ENCODE measurements around the gene KAZN.
A peak's percentile ranks its signal among the peaks of the same experiment; 100 is the strongest.

Gene KAZN

GRCh38 chr1:14596591-14596990, 1.9 kb upstream of the KAZN start:
- no peak for DNase-seq (ENCODE audit: insufficient read length, low spot score)
- no peak for FAIRE-seq
- TF ChIP-seq POLR2A (IDR thresholded peaks at IDR 0.05; ENCODE audit: low read depth, low read length): no peak

GRCh38 chr1:14597343-14598006, 1.0 kb upstream of the KAZN start:
- FAIRE-seq (no peak), DNase-seq (ENCODE audit: insufficient read length, low spot score) (no peak)
- no peak for TF ChIP-seq POLR2A (IDR thresholded peaks at IDR 0.05; ENCODE audit: low read depth, low read length)

- DNase-seq (ENCODE audit: insufficient read length, low spot score) (no peak), FAIRE-seq (no peak)
- no peak for TF ChIP-seq POLR2A (IDR thresholded peaks at IDR 0.05; ENCODE audit: low read depth, low read length)
Observed at GRCh38 chr1:14598007-14598497, 433 bp upstream of the KAZN start.

- DNase-seq (ENCODE audit: insufficient read length, low spot score): peak; percentile 17
- no peak for FAIRE-seq
- TF ChIP-seq POLR2A (IDR thresholded peaks at IDR 0.05; ENCODE audit: low read depth, low read length): no peak
Observed at GRCh38 chr1:14599183-14599791, 802 bp downstream of the KAZN start.

DNA sequence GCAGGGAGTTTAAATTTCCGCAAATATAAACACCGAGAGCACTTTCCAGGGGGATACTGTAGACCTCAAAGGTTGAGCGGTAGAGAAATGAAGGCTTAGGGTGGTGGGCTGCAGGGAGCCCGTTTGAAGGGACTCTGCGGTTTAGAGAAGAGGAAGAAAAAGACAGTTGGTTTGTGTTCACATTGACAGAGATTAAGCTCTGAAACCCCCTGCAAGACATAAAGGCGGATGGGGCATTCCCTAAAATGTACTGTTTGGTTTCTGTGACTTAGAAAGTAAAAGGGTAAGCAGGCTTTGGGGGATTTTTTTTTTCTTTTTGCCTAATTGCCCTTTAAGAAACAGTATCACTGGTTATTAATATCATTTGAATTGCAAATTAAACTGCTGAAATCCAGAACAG, 1.3 kb downstream of the KAZN start:
- FAIRE-seq (no peak), DNase-seq (ENCODE audit: insufficient read length, low spot score) (no peak)
- no peak for TF ChIP-seq POLR2A (IDR thresholded peaks at IDR 0.05; ENCODE audit: low read depth, low read length)

DNA sequence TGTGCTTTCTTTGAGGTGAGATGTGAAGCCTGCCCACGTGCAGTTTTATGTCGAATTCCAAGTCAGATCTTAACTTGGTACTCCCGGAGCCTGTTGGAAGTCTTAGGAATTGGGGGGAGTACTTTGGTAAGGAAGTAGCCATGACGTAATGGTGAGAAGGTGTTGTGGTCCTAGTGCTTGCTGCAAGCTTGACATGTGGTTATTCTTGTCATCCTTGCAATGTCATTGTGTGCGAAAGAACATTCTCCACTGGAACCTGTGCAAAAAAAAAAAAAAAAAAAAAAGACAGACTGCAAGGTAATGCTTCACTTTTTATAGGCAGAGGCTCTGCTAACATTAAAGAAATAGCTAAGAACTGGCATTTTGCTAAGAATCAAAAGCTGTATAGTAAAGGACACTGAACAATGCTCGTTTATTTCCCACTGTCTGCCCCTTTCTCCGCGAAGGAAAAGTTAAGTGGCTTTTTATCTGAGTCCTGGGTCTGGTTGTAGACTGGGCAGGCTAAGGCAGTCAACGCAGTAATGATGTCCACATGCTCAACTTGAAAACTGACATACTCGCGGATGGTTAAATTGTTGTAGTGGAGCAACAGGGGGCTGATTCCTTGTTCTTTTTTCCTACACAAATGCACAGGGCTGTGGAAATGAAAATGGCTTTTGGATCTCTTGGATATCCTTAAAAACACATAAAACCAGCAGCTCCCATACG, 2.1 kb downstream of the KAZN start:
- DNase-seq (ENCODE audit: insufficient read length, low spot score): no peak
- FAIRE-seq: no peak
- TF ChIP-seq POLR2A (IDR thresholded peaks at IDR 0.05; ENCODE audit: low read depth, low read length): no peak

GRCh38 chr1:14602136-14602535, 3.7 kb downstream of the KAZN start:
- DNase-seq (ENCODE audit: insufficient read length, low spot score) (no peak), FAIRE-seq (no peak)
- TF ChIP-seq POLR2A (IDR thresholded peaks at IDR 0.05; ENCODE audit: low read depth, low read length): no peak

GRCh38 chr1:14603645-14604044, 5.2 kb downstream of the KAZN start:
- FAIRE-seq (no peak), DNase-seq (ENCODE audit: insufficient read length, low spot score) (no peak)
- TF ChIP-seq POLR2A (IDR thresholded peaks at IDR 0.05; ENCODE audit: low read depth, low read length): no peak

GRCh38 chr1:14604414-14604813, 5.9 kb downstream of the KAZN start:
- TF ChIP-seq POLR2A (IDR thresholded peaks at IDR 0.05; ENCODE audit: low read depth, low read length): no peak
- no peak for FAIRE-seq
- no peak for DNase-seq (ENCODE audit: insufficient read length, low spot score)

DNA sequence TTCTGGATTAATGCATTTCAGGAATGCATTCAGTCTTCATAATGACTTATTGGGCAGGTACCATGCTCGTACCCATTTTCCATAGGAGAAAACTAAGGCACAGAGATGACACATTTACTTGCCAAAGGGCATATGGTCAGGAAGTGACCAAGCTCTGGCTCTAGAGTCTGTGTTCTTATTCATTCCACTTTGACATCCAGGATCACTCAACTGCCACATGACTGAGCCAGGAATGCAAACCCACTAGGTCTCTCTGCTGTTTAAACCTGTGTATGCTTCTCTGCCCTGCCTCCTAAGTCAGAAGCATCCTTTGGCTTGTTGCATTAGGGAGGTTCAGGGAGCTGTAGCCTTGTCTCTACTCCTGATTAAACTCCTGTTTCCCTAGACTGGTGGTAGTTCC, 7.5 kb downstream of the KAZN start:
- no peak for TF ChIP-seq POLR2A (IDR thresholded peaks at IDR 0.05; ENCODE audit: low read depth, low read length)
- FAIRE-seq (no peak), DNase-seq (ENCODE audit: insufficient read length, low spot score) (no peak)

DNA sequence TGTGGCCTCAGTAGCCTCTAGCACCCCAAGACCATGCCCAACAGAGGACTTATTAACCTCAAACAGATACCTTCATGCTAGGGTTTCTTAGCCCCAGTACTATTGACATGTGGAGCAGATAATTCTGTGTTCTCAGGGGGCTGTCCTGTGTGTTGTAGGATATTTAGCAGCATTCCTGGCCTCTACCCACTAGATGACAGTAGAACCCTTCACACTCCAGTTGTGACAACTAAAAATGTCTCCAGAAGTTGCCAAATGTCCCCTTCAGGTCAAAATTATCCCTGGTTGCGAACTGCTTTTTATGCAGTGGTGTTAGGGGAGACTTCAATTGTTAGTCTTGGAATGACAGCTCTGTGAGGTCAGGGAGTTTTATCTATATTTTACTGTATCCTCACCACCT, 8.1 kb downstream of the KAZN start:
- no peak for TF ChIP-seq POLR2A (IDR thresholded peaks at IDR 0.05; ENCODE audit: low read depth, low read length)
- FAIRE-seq (no peak), DNase-seq (ENCODE audit: insufficient read length, low spot score) (no peak)

GRCh38 chr1:14607295-14607694, 8.8 kb downstream of the KAZN start:
- FAIRE-seq: no peak
- TF ChIP-seq POLR2A (IDR thresholded peaks at IDR 0.05; ENCODE audit: low read depth, low read length): no peak
- no peak for DNase-seq (ENCODE audit: insufficient read length, low spot score)

DNA sequence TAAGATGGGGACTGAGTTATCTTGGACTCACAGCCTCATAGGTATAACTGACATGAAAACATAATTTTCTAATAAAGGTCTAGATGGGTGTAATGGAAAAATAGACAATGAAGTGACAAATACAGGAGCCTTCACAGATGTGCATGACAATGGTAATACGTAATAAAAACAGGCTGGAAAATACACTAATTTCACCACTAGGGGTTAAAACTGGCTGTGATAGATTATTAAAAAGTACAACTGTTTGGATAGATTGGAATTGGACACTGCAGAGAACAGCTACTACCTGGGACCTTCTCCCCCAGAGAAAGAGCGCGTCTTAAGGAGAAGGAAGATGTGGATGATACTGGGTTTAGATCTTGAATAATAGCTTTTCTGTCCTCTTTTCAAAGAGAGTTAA, 9.8 kb downstream of the KAZN start:
- FAIRE-seq (no peak), DNase-seq (ENCODE audit: insufficient read length, low spot score) (no peak)
- no peak for TF ChIP-seq POLR2A (IDR thresholded peaks at IDR 0.05; ENCODE audit: low read depth, low read length)

GRCh38 chr1:14610761-14611160, 12.3 kb downstream of the KAZN start:
- FAIRE-seq (no peak), DNase-seq (ENCODE audit: insufficient read length, low spot score) (no peak)
- no peak for TF ChIP-seq POLR2A (IDR thresholded peaks at IDR 0.05; ENCODE audit: low read depth, low read length)

DNA sequence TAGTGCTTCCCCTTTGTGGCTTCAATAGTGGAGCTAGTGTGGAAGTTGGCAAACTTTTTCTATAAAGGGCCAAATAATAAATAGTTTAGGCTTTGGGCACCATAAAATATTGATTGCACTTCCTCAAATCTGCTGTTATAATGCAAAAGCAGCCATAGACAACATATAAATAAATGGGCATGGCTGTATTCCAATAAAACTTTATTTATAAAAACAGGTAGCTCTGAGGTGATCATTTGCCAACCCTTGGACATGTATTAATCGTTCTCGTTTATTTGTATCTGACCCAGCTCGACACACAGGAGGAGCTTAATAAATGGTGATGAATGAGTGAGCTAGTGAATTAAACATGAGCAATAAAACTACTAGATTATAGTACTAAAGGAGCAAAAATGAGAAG, 13.3 kb downstream of the KAZN start:
- DNase-seq (ENCODE audit: insufficient read length, low spot score): no peak
- TF ChIP-seq POLR2A (IDR thresholded peaks at IDR 0.05; ENCODE audit: low read depth, low read length): no peak
- no peak for FAIRE-seq

Data from H54 (cell line).